GM21423 (cell line): Measurements from ENCODE around the gene TTC9.

Experiments
- ATAC-seq: cut with Tn5 transposase; IDR thresholded peaks from one replicate; pipeline ENCODE4 v1.9.1; 2021; ENCODE audit warnings: mild to moderate bottlenecking, moderate library complexity; ENCODE audit not compliant: unreplicated experiment

Gene TTC9

GRCh38 chr14:70643967-70644366 is 2.3 kb downstream of the TTC9 start:
- no peak for ATAC-seq

GRCh38 chr14:70645892-70646291 is 4.2 kb downstream of the TTC9 start:
- ATAC-seq, result no peak

GRCh38 chr14:70646705-70647104 is 5.0 kb downstream of the TTC9 start:
- no peak for ATAC-seq

GRCh38 chr14:70648346-70648745 is 6.6 kb downstream of the TTC9 start:
- ATAC-seq, result no peak

DNA sequence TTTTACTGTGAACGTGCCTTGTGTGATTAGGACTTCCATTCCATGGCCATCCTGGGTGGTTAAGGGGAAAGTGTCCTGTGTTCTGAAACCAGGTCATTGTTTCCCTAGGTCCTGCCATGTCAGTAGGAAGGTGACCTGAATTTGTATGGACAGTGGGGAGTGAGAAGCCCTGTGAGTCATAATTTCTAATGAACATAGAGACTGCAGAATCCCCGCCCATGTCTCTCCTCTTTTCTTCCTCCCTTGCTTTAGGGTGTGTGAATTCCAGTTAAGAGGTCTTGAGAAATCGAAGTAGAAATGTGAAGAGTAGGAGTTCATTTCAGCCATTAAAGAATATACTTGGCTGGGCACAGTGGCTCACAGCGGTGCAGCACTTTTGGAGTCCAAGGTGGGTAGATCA is 8.1 kb downstream of the TTC9 start:
- no peak for ATAC-seq

DNA sequence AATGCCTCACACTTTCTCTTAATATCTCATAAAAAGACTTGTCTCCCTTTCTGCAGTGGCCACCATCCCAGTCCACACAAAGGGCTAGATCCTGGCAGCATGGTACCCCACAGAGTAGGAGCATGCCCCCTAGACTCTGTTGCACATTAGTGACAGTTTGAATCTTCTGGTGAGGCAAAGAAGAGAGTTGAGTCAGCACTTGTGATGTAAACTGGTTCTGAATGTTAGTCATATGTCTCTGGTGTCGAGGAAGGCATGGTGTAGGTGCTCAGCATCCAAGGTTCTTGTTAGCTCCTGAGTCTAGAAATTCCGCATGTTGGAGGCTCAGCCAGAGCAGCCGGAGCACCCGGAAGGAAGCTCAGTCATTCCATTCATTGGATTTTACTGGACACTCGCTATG is 9.8 kb downstream of the TTC9 start:
- ATAC-seq, result no peak

- no peak for ATAC-seq
Observed at GRCh38 chr14:70652871-70653270, 11.2 kb downstream of the TTC9 start.

- ATAC-seq, result no peak
Observed at GRCh38 chr14:70653662-70654061, 11.9 kb downstream of the TTC9 start.

DNA sequence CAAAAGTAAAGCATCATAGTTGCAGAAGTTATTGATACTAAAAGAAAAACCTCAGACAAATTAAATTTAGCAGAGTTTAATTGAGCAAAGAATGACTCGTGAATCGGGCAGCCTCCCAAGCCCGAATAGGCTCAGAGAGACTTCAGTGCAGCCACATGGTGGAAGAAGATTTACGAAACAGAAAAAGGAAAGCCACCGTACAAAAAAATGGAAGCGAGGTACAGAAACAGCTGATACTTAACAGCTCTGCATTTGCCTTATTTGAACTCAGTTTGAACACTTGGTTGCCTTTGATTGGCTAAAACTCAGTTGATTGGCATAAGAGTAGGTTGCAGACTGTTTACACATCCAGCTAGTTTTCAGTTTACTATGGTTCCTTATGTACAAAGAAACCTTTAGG is 12.9 kb downstream of the TTC9 start:
- no peak for ATAC-seq

- peak; percentile 73 for ATAC-seq
Observed at GRCh38 chr14:70655110-70655826, 13.6 kb downstream of the TTC9 start.

GRCh38 chr14:70658899-70659298 is 17.2 kb downstream of the TTC9 start:
- no peak for ATAC-seq

- ATAC-seq, result no peak
Observed at GRCh38 chr14:70660967-70661893, 19.5 kb downstream of the TTC9 start.

DNA sequence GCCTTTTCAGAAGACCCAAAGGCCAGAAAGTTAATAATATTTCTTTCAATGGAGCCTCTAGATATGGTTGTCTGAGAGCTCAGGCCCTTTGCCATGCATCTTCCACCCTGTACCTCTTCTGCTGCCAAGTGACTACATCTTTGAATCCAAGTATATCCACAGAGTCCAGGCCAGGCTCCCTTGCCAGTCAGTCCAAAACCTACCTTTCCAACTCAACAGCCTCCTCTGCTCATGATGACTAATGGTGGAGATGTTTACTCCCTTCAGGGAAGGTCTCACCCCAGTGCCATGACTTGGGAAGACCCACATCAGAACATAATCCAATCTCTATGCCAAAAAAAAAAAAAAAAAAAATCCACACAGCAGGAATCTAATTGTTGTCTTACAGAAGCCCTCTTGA is 20.4 kb downstream of the TTC9 start:
- ATAC-seq, result no peak

- no peak for ATAC-seq
Observed at GRCh38 chr14:70662816-70663215, 21.1 kb downstream of the TTC9 start.

DNA sequence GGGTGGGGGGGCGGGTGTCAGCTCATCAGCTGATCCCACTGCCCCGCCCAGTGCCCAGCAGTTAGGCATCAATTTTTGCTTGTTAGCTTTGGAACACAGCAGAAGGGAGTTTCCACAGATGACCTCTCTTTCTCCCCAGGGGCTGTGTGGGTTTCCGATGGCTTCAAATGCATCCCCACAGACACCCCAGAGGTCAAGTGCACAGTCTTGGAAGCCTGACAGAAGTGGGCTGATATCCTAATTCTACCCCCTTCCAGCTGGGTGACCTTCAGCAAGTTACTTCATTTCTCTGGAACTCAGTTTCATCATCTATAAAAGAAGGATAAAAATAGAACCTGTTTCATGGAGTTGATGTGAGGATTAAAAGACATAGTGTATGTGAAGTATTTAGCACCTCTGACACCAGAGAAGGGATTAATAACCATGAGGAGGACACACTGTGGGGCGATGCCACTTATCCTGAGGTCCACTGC is 22.0 kb downstream of the TTC9 start:
- peak; percentile 45 for ATAC-seq

DNA sequence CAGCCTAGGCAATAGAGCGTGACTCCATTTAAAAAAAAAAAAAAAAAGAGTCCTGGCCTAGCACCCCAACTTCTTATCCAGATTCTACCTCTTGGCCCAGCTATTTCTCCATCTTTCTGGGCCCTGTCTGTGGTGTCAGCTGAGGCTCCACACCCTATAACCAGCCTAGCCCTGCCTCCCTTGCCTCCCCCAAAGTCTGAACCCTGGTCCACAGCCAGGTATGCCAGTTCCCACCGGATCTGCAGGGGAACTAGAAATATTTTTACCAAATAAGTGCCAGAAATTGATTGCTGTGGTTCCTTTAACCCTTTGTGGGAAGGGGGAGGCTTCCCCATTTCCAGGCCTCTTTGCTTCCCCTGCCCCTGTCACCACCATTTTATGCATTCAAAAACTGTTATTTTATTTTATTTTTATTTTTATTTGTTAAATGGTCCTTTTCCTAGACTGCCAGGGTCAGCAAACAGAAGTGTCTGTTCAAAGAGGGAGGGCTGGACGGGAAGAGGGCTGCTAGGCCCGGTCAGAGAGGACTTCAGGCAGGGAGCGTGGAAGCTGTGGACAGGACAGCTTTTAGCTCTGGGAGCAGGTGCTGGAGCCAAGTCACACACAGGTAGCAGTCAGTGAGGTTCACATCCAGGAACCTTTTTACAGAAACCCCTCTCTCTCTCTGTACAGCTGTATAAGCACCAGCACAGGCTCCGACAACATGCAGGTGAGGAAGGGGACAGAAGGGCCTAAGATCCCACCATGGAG is 23.2 kb downstream of the TTC9 start:
- ATAC-seq, result peak; percentile 9

DNA sequence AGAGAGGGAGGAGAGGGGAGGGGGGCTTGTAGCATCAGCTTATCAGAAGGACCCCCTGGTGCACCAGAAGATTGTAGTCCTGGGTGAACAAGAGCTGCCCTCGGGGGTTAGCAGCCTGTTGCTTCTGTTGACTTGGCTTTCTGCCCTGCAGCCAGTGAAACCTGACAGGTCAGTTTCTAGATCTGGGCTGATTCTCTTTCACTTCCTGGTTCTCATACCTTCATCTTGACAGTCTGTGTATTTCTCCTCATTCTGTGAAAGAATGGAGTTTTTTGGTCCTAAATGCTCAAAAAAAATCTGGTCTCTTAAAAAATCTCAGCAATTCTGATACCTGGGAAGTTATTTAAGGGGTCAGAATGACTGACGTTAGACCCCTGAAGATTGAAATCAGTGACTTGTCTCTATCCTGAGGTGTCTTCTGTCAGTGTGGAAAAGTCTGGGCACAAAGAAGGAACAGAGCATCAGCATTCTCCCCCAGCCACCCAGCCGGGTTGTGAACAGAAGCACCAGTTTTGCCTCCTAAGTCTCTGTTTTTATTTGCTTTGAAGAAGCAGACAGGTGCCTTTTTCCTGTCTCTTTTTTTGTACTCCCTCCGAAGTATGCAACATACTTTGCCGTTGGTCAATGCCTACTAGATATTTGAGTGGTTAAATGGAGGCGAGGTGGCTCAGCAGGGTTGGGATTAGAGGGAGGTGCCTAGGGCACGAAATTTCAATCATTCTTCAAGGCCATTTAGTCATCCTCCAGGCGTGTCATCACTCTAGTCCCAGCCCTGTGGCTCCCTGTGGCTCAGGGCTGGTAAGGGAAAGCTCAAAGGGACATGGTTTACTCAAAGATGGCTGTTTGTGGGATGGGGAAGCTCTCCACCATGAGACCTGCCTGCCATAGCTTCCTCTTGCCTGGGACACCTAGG is 24.0 kb downstream of the TTC9 start:
- ATAC-seq, result peak; percentile 48

DNA sequence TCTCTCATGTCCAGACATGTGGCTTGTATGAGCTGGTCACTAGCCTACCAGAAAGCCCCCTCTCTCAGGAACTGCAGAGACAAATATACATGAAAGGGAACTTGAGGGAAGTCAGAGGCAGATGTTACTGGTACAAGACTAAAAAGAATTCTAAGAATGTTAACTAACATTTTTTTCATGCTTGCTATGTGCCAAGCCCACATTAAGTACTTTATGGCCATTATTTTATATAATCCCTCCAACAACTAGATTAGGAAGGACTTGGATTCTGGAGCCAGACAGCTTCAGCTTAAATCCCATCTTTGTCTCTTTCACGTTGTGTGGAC is 24.6 kb downstream of the TTC9 start:
- no peak for ATAC-seq

DNA sequence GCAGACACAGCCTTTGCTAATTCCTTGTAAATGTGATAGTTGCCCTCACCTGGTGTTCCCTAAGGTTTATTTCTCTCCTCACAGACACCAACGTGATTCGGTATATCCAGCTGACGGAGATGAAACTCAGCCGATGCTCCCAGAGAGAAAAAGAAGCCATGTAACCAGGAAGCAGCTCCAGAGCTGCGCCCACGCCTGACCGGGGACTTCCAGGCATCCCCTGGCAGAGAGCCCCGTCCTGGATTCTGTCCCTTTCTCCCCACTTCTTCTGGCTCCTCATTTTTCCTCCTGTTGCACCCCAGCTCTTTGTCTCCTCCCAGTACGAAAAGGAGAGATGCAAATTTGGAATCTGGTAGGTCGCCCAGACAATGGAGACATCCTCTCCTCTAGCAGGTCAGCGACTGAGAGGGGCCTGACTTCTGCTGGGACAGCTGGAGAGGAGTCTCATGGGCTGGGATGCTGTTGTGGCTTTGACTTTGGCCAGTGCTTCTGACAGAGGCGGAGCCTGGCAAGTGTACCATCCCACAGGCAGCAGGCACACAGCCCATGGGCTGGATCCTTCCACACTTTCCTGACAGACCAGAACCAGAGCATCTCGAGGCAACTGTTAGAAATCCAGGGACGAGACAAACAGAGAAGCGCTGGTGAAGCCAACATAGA is 29.4 kb downstream of the TTC9 start:
- no peak for ATAC-seq
